A204.1 (cell line): ENCODE data around the gene CCM2.
A peak's percentile ranks its signal among the peaks of the same experiment; 100 is the strongest.
"Not testable (repeated sequence)": the region's sequence is repeated elsewhere in the genome, so short reads cannot be mapped to it uniquely, and the experiment has no call there.

Experiments
- FAIRE-seq: peaks from 2 replicates; lab custom pipeline; 2012; peaks lifted over from hg19 to GRCh38; lab: Jason Lieb, UNC

Gene CCM2

GRCh38 chr7:45103958-45104843, 104.2 kb downstream of the CCM2 start:
- FAIRE-seq, result no peak

- FAIRE-seq, result no peak
These were observed 105.0 kb downstream of the CCM2 start for GRCh38 chr7:45104844-45105587.

GRCh38 chr7:45105588-45106188, 105.7 kb downstream of the CCM2 start:
- FAIRE-seq, result no peak

DNA sequence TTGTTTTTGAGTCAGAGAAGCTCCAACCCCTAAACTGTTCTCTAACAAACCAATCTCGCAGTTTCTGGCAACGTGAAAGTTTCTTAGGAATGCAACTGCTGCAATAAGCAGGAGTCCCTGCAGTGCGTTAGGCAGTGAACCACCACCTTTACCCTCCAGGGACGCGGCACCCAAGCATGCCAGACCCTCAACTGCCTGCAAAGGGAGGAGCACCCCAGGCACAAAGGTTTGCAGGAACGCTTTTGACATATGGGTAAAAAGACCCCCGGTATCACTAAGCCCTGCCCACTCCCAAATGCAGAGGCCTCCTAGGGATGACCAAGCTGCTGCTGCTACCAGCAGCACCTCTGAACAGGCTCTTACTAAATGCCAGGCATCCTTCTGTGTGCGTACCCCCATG, 106.8 kb downstream of the CCM2 start:
- FAIRE-seq, result no peak

DNA sequence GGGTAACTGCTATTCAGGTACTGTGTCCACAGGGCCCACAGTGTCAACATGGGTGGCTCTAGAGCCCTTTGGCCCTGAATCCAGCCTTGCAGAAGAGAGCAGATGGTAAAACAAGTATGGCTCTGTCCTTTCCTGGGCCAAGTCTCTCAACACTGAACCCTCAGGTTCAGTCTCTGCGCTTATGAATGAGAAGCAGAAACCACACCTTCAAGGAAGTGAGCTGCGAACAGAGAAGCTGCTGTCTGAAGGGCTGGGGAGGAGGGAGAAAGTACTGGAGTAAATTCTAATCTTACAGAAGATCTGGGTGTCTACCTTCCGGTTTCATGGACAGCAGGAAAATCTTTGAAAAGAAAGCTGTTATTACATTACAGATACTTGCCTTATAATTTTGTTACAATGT, 107.4 kb downstream of the CCM2 start:
- FAIRE-seq, result no peak

- FAIRE-seq, result no peak
These were observed 108.9 kb downstream of the CCM2 start for GRCh38 chr7:45108863-45109262.

DNA sequence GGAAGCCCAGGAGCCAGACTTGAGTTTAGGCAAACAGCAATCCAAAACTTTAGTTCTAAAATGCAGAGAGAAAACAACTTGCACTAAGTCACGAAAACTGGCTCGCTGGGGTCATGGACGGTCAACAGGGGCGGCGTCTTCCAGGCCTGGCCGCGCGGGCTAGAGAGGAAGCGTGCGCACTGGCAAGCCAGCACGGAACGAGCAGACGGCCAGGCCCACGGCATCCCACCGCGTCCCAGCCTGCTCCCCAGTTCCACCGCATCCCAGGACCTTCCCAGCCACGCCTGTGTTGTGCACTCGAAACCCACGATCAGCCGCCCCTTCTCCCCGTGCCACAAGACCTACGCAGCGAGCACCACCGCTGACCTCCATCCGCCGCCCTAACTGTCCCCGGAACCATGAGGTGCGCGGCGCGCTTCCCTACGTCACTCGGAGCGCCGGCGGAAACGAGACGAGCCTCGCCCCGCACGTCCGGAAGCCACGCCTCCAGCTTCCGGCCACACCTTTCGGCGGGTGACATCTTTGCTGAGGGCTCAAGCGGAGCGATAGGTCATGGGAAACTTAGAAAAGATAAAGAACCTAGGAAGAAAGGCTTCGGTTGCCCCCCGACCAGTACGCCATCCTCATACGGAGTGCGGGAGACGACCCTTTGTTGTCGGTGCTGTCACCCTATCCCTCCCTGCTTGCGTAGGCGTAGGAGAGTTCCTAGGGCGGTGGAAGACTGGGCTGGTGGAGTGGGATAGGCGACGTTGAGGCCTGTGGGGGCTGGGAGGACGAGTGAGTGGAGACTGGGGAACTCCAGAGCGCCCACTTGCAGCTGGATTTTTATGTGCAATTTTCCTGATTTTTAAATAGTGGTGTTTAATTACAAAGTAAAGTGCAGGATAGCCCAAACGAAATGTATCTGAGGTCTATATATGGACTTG, 111.6 kb downstream of the CCM2 start, which contains the start of gene TBRG4:
Gene TBRG4, minus strand, starts transcription at position 400 of the 926 bp plus-strand sequence. CDS start 2,460 bp downstream, outside the sequence.
- FAIRE-seq, result peak; percentile 84

GRCh38 chr7:45112648-45113047, 112.6 kb downstream of the CCM2 start:
- FAIRE-seq, result no peak

GRCh38 chr7:45114257-45114656, 114.3 kb downstream of the CCM2 start:
- not testable (repeated sequence) for FAIRE-seq

GRCh38 chr7:45114926-45115325, 114.9 kb downstream of the CCM2 start:
- no peak for FAIRE-seq

DNA sequence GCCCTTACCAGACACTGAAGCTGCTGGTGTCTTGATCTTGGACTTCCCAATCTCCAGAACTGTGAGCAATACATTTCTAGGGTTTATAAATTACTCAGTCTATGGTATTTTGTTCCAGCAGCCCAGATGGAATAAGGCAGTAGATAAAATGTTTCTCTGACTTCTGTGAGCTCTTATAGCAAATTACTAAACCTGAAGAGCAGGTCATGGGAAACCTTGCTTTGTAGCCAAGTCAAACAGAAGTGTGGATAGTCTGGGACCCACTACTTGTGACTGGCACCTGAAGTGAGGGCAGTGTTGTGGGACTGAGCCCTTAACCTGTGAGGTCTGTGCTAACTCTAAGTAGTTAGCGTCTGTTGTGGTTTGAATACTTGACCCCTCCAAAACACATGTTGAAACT, 116.0 kb downstream of the CCM2 start:
- FAIRE-seq, result no peak

DNA sequence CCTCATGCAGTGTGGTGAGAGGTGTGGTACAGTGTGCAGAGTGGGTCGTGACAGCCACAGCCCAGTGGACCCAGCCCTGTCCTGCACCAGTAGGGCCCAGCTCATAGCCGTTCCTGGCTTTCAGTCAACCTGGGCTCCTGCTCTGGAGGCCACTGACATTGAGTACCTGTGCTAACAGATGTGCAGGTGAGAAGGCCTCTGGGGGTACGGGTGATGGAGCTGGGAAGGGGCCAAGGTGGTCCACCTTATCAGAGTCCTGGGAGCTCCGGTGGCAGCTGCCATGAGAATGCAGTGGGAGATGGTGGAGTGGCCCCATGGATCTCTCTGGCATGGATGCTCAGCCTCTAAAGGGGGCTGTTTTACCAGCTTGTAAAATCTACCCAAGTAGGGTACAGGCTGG, 117.6 kb downstream of the CCM2 start:
- FAIRE-seq, result no peak

- no peak for FAIRE-seq
These were observed 118.3 kb downstream of the CCM2 start for GRCh38 chr7:45118292-45118691.

- FAIRE-seq, result no peak
These were observed 118.9 kb downstream of the CCM2 start for GRCh38 chr7:45118889-45119331.

DNA sequence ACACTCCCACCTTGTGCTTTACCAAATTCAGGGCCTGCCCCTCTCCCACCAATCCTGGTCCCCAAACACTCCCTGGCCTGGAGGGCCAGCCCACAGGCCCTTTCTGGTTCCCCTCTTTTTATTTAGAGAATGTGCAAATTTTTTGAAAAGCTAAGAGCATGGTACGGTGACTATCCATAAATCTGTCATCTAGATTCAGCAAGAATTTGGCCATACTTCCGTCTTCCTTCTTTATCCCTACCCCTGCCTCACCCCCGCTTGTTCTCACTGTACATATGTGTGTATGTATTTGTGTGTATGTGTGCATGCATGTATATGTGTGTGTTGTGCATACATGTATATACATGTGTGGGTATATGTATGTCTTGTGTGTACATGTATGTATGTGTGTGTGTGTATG, 119.5 kb downstream of the CCM2 start:
- FAIRE-seq, result no peak

- no peak for FAIRE-seq
These were observed 123.2 kb downstream of the CCM2 start for GRCh38 chr7:45122975-45123860.

- FAIRE-seq, result no peak
These were observed 124.1 kb downstream of the CCM2 start for GRCh38 chr7:45123913-45124710.

GRCh38 chr7:45125193-45125904, 125.3 kb downstream of the CCM2 start:
- FAIRE-seq, result no peak
